Measurements from ENCODE around the gene ZNF132.
"Not testable (repeated sequence)": the region's sequence is repeated elsewhere in the genome, so short reads cannot be mapped to it uniquely, and the experiment has no call there.

ZNF132 gene

GRCh38 chr19:58406818-58407657, 32.9 kb downstream of the ZNF132 start:
- DNase-seq (ENCODE audit: low read depth), result no peak

DNA sequence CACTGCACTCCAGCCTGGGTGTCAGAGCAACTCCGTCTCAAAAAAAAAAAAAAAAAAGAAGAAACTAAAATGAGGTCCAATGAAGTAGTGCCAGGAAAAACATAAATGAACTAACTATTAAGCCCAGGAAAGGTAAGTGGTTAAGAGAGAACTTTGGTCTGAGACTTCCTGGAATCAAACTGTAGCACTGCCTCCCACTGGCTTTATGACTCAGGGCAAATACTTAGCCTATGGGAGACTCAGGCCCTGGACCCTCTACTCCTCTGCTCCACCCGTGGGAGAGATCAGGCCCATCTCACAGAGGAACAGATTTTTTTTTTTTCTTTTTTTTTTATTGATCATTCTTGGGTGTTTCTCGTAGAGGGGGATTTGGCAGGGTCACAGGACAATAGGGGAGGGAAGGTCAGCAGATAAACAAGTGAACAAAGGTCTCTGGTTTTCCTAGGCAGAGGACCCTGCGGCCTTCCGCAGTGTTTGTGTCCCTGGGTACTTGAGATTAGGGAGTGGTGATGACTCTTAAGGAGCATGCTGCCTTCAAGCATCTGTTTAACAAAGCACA, 36.0 kb downstream of the ZNF132 start:
- not testable (repeated sequence) for DNase-seq (ENCODE audit: low read depth)

DNA sequence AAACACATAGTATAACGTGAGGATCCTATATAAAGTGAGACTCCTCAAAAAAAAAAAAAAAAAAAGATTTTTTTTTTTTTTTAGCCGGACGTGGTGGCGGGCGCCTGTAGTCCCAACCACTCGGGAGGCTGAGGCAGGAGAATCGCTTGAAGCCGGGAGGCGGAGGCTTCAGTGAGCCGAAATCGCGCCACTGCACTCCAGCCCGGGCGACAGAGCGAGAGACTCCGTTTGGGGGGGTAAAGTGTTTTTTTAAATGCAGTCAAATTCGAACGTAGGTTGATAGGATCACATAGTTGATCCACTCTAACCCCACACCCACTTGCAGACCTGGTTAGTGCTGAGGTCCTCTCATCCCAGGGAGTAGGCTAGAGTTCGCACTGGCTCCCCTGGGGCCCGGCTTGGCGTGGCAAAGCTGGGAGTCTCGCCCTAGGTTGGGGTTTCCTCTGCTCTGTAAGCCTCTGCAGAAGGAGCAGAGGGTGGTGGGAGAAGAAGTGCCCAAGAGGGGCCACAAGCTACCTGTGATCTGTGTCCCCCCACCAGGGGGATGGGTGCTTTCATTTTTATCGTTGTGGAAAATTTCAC, 38.0 kb downstream of the ZNF132 start:
- no peak for DNase-seq (ENCODE audit: low read depth)

- peak; percentile 98 for DNase-seq (ENCODE audit: low read depth)
Measured at GRCh38 chr19:58400916-58401839, 38.8 kb downstream of the ZNF132 start.

- DNase-seq (ENCODE audit: low read depth), result no peak
Measured at GRCh38 chr19:58400316-58400915, 39.5 kb downstream of the ZNF132 start.

DNA sequence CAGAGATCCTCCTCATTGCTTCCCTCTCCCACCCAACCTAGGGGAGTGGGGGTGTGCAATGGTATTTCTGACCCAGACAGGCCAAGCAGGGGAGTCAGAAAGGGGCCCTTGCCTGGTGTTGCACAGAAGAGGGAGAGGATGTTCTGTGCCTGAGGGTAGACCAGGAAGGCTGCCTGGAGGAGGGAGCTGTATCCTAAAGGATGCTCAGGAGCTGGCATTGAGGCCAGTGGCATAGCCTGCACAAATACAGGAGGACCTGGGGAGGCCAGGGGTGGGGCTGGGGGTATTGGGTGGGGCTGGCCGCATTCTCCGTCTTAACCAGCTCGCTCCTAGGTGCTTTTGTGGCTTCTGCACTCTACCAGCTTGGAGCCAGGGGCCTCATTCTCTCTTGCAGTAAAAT, 40.0 kb downstream of the ZNF132 start:
- DNase-seq (ENCODE audit: low read depth), result no peak

DNA sequence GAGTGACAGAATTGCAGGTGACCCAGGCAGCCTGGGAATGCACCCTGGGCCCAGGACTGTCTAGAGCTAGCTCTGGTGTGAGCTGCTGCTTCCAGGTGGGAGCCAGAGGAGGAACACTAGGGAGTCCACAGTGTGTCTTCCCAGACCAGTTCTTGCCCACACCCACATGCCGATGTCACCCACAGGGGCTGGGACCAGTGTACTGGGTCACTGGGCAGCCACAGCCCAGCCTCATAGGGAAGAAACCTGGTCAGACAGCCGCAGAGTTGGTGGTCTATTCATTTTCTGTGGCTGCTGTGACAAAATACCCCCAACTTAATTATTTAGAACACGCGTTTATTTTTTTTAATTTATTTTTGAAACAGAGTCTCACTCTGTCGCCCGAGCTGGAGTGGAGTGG, 41.4 kb downstream of the ZNF132 start:
- no peak for DNase-seq (ENCODE audit: low read depth)

DNA sequence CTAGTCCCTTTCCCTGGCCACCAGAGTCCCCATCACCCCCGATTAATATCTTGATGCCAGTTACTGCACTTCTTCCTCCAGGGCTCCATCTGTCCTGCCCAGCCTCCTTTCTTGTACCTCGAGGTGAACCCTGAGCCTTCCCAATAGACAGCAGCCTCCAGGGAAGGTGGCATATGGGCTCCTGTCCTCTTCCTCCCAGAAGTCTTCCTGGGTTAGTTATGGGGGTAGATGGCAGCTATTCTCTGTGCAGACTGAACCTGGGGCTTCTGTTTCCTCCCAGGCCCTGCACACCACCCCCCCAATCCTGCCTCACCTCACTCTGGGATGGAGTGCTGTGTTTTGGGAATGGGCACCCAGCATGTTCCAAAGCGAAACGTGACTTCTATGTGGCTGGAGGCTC, 41.9 kb downstream of the ZNF132 start:
- no peak for DNase-seq (ENCODE audit: low read depth)

GRCh38 chr19:58397533-58398037, 42.4 kb downstream of the ZNF132 start:
- no peak for DNase-seq (ENCODE audit: low read depth)

GRCh38 chr19:58396691-58397532, 43.0 kb downstream of the ZNF132 start:
- no peak for DNase-seq (ENCODE audit: low read depth)

DNA sequence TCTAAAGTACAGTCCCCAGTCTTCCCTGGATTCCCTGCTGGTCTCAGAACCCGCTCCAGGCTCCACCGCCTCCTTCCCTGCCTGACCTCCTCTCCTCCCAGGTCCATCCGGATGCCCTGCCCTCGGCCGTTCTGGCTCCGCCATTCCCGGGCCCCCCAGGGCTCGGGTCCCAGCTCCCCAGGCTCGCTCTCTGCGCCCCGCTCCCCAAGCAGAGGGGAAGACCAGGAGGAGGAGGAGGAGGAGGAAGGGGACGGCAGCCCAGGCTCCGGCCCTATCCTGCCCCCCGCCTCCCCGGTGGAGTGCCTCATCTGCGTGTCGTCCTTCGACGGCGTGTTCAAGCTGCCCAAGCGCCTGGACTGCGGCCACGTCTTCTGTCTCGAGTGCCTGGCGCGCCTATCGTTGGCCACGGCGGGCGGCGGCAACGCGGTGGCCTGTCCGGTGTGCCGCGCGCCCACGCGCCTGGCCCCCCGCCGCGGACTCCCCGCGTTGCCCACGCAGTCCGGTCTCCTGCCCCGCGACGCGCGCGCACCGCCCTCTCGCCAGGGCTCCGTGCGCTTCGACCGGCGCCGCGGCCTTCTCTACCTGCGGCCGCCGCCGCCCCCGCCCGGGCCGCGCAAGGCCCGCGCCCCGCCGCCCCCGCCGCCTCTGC, 43.9 kb downstream of the ZNF132 start:
- DNase-seq (ENCODE audit: low read depth), result no peak

DNA sequence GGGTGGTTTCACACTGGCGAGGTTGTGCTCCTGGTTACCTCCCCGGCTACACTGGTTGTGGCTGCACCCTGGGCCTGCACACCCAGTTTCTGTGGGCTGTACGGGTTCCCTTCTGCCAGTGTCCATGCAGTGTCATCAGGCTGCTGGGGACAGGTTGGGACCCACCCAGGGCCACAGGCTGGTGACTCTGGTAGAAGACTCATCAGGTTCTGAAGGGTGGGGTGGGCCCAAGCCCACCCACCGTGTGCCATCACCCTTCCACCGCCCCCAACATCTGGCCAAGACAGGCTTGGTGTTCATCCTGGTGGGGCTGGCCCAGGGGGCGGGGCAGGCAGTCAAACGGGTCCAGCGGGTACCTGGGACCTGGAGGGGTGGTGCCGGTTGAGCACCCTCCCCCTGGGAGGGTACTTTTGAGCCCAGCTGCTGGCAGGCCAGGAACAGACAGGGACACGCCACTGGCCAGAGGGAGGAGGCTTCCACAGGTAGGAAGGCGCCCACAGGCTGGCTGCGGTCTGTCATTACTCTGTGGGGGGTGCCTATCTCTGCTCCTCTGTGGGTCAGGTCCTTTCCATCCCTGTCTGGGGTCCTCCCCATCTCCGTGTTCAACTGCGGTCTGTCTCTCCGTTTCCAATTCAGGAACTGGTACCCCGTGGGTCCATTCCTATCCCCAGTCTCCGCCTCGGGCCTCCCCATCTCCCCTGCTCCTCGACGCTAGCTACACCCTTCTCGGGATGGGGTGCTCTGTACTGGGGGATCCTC, 44.6 kb downstream of the ZNF132 start, which contains the start of gene RNF225:
TSS of gene RNF225 (plus strand) at position 437 of the 759 bp plus-strand sequence. CDS start 434 bp downstream, outside the sequence.
- DNase-seq (ENCODE audit: low read depth), result no peak

DNA sequence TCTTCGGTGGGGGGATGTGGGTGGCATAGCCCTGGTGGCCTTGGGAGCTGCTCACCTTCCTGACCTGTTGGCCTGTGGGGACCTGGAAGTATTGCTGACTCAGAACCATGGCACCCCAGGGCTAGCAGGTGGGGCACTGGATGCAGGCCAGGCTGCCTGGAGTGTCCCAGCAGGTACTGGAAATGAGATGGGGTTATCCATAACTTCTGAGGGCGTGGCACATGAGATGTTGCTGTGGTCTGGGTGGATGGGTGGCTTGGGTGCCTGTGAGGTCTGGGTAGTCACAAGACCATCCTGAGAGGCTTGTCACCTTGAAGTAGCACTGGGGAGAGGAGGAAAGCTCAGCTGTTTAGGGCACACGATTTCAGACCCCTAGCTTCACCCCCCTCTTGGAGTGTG, 45.1 kb downstream of the ZNF132 start:
- DNase-seq (ENCODE audit: low read depth), result no peak

GRCh38 chr19:58393725-58394033, 46.3 kb downstream of the ZNF132 start:
- no peak for DNase-seq (ENCODE audit: low read depth)

DNA sequence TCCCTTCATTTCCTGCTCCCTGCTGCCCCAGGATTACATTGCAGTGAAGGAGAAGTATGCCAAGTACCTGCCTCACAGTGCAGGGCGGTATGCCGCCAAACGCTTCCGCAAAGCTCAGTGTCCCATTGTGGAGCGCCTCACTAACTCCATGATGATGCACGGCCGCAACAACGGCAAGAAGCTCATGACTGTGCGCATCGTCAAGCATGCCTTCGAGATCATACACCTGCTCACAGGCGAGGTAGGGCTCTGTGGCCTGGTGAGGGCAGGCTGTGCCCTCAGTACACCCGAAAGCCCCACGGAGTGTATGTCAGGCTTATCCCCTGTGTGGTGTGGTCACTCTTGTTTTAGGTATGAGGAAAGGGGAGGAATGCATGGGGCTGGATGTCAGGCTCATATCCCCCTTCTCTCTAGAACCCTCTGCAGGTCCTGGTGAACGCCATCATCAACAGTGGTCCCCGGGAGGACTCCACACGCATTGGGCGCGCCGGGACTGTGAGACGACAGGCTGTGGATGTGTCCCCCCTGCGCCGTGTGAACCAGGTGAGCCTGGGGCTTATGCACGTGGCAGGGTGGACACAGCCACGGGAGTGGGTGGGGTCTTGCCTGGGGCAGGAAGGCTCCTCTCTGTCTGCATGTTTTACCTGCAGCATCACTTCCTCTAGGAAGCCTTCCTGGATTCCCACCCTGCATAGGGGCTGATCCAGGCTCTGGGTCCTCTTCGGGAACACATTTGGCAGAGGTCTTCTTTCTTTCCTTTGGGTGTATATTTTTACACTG, 46.8 kb downstream of the ZNF132 start:
- DNase-seq (ENCODE audit: low read depth), result no peak

GRCh38 chr19:58388175-58388526, 51.8 kb downstream of the ZNF132 start:
- no peak for DNase-seq (ENCODE audit: low read depth)

DNA sequence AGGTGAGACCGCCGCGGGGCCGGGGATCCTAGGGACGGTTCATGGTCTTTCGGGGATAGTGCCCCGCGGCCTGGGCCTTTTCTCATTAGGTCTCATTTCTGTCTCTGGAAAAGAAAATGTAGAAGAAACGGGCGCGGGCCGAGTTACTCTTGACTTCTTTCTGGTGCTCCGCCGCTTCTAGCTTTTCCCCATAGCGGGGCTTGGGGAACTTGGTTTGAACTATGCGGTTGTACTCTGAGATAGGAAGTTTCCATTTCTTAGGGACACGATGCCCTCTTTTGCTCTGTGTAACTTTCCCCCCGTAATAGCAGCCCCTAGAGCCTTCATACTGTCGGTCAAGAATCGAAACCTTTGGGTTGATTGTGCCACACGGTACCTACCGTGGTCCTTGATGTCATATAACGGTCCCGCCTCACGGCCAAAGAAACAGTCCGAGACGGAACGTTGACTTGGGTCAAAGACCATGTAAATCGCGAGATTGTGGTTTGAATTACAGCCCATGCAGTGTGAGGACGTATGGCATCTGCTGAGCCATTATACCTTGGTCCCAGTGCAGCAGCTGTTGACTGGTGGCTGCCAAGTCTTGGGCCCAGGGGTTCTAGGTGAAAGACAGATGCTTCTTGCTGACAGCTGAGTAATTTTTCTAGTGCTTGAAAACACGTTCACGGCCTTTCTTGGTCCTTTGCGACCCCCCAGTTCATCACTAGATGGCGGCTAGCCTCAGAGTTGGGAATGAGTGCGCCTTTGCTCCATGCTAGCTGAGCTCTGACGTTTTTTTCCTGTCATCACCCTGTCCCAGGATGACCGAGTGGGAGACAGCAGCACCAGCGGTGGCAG, 52.4 kb downstream of the ZNF132 start:
- no peak for DNase-seq (ENCODE audit: low read depth)
